ENCODE measurements around the gene EFNA5. TPM values are rescaled to one million over a fixed set of nuclear protein-coding genes. Genes with fewer than 3 reads are reported as not detected.

Gene EFNA5
- total RNA-seq, 1 experiment from 2014 or later: 51.2 TPM

DNA sequence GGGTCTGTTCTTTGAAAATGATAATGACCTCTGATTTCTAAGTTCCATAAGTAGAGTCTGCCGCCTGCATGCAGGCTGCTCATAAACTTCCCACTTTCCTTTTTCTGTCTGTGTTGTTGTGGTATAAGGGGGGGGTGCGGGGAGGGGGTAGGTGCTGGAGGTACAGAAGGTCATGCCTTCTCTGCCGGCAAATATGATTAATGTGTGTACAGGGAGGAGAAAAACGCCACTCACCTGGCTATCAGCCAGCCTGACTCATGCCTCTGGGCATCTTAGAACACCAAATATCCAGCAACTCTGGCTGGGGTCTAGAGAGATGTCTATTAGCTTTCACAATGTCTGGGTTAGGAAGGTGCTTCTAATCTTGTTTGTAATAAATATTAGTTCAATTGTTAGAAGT is 128.3 kb downstream of the EFNA5 start:
- H3K27ac Mint-ChIP-seq (ENCODE audit: low read depth, unreplicated experiment): peak overlapping the region; percentile 92
- H3K9me3 Mint-ChIP-seq (ENCODE audit: unreplicated experiment): no peaks in the 10 kb centered on the region
- H3K36me3 Mint-ChIP-seq (ENCODE audit: insufficient read depth, unreplicated experiment): peaks cover 10% of the 10 kb centered on the region
- peak overlapping the region; percentile 64 for H3K4me3 Mint-ChIP-seq (ENCODE audit: unreplicated experiment)
- H3K4me1 Mint-ChIP-seq (ENCODE audit: insufficient read depth, unreplicated experiment): peaks cover 46% of the 10 kb centered on the region
- intact Hi-C loops (cut with micrococcal nuclease): loop anchor here (1.0 to 5.0 kb wide), 5 partner anchors 30 to 162 kb away; no protein-coding TSS in a partner anchor
- CTCF ChIA-PET: interaction anchor here (0.8 to 2.3 kb wide), 10 partner anchors 10 to 1032 kb away, joined by 3 to 13 read pairs (median 4); no protein-coding TSS in a partner anchor
- POLR2A ChIA-PET: interaction anchor here (0.6 to 10.3 kb wide), 25 partner anchors 13 to 722 kb away, joined by 3 to 174 read pairs (median 5); partner anchors contain the start of gene EFNA5
- no TSS peak for BruUV-seq (replicated peaks)
- DNase-seq (ENCODE audit: unreplicated experiment): peak; percentile 99
- TF ChIP-seq, protein P1, sequence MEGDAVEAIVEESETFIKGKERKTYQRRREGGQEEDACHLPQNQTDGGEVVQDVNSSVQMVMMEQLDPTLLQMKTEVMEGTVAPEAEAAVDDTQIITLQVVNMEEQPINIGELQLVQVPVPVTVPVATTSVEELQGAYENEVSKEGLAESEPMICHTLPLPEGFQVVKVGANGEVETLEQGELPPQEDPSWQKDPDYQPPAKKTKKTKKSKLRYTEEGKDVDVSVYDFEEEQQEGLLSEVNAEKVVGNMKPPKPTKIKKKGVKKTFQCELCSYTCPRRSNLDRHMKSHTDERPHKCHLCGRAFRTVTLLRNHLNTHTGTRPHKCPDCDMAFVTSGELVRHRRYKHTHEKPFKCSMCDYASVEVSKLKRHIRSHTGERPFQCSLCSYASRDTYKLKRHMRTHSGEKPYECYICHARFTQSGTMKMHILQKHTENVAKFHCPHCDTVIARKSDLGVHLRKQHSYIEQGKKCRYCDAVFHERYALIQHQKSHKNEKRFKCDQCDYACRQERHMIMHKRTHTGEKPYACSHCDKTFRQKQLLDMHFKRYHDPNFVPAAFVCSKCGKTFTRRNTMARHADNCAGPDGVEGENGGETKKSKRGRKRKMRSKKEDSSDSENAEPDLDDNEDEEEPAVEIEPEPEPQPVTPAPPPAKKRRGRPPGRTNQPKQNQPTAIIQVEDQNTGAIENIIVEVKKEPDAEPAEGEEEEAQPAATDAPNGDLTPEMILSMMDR (IDR thresholded peaks at IDR 0.05; ENCODE audit: unreplicated experiment): no peak
- no peaks in the 10 kb centered on the region for H3K27me3 Mint-ChIP-seq (ENCODE audit: insufficient read depth, unreplicated experiment)

DNA sequence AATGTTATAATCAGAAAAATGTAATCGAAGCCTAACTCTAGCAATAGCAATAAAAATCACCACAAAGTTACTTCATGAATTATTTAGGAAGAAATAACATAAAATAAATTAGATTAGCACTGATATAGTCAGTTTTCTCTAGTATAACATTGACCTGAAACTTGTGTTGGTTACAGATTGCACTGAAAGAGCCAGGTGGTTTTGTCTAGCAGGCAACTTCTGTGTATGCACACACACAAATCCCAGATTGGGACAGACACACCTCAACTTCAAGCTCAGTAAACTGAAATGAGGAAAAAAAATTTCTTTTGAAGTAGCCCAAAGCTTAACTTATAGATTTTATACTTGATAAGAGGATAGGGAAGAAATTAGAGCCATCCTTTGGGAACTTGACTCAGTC is 129.3 kb downstream of the EFNA5 start:
- peaks cover 10% of the 10 kb centered on the region for H3K36me3 Mint-ChIP-seq (ENCODE audit: insufficient read depth, unreplicated experiment)
- CTCF ChIA-PET: interaction anchor here (0.6 to 2.3 kb wide), 8 partner anchors 10 to 101 kb away, joined by 3 to 13 read pairs (median 3); no protein-coding TSS in a partner anchor
- H3K27me3 Mint-ChIP-seq (ENCODE audit: insufficient read depth, unreplicated experiment): no peaks in the 10 kb centered on the region
- intact Hi-C loops (cut with micrococcal nuclease): loop anchor here (5.0 kb wide), 2 partner anchors 74 to 114 kb away; no protein-coding TSS in a partner anchor
- peaks cover 48% of the 10 kb centered on the region for H3K4me1 Mint-ChIP-seq (ENCODE audit: insufficient read depth, unreplicated experiment)
- no peak overlapping the region for H3K4me3 Mint-ChIP-seq (ENCODE audit: unreplicated experiment)
- no peak for DNase-seq (ENCODE audit: unreplicated experiment)
- TF ChIP-seq, protein P1 (IDR thresholded peaks at IDR 0.05; ENCODE audit: unreplicated experiment): no peak
- POLR2A ChIA-PET: interaction anchor here (0.9 to 10.3 kb wide), 14 partner anchors 14 to 153 kb away, joined by 3 to 174 read pairs (median 11); partner anchors contain the start of gene EFNA5
- peak overlapping the region; percentile 92 for H3K27ac Mint-ChIP-seq (ENCODE audit: low read depth, unreplicated experiment)
- H3K9me3 Mint-ChIP-seq (ENCODE audit: unreplicated experiment): no peaks in the 10 kb centered on the region
- no TSS peak for BruUV-seq (replicated peaks)

DNA sequence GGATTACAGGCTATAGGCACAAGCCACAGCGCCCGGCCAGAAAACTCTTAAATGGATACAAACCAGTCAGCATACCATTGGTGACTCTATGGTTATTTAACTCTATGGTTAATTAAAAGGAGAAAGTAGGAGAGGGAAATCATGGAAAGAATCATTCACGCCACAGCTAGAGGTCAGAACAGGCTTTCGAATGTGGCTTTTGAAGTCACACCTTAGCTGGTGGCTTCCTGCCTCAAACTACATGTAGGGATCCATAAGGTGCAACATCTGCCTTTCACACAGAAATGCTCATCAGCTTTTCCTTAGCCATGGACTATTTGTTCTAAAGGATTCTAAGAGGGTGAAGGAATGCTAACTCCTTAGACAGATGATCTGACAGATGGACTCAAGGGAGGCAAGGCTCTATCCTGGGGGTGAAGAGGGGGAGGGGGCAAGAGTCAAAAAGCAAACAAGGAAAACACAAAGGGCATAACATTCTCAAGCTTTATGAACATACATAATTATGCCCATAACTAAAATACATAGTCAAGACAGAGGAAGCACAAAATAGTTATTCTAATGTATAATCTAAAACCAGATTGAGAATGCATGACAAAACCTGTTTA is 130.9 kb downstream of the EFNA5 start:
- Mint-ChIP-seq H3K27me3 (ENCODE audit: insufficient read depth, unreplicated experiment) (no peaks in the 10 kb centered on the region), H3K9me3 (ENCODE audit: unreplicated experiment) (no peaks in the 10 kb centered on the region), H3K36me3 (ENCODE audit: insufficient read depth, unreplicated experiment) (peaks cover 10% of the 10 kb centered on the region), H3K4me3 (ENCODE audit: unreplicated experiment) (no peak overlapping the region), H3K27ac (ENCODE audit: low read depth, unreplicated experiment) (peak overlapping the region; percentile 60), H3K4me1 (ENCODE audit: insufficient read depth, unreplicated experiment) (peaks cover 51% of the 10 kb centered on the region)
- CTCF ChIA-PET: interaction anchor here (0.6 to 2.3 kb wide), 7 partner anchors 11 to 135 kb away, joined by 3 to 13 read pairs (median 4); partner anchors contain the start of gene EFNA5
- BruUV-seq (replicated peaks): no TSS peak
- TF ChIP-seq, protein P1 (IDR thresholded peaks at IDR 0.05; ENCODE audit: unreplicated experiment): no peak
- no peak for DNase-seq (ENCODE audit: unreplicated experiment)
- POLR2A ChIA-PET: interaction anchor here (0.6 to 3.8 kb wide), 12 partner anchors 11 to 786 kb away, joined by 3 to 20 read pairs (median 6); no protein-coding TSS in a partner anchor
- intact Hi-C loops (cut with micrococcal nuclease): loop anchor here (5.0 kb wide), 2 partner anchors 73 to 113 kb away; no protein-coding TSS in a partner anchor

DNA sequence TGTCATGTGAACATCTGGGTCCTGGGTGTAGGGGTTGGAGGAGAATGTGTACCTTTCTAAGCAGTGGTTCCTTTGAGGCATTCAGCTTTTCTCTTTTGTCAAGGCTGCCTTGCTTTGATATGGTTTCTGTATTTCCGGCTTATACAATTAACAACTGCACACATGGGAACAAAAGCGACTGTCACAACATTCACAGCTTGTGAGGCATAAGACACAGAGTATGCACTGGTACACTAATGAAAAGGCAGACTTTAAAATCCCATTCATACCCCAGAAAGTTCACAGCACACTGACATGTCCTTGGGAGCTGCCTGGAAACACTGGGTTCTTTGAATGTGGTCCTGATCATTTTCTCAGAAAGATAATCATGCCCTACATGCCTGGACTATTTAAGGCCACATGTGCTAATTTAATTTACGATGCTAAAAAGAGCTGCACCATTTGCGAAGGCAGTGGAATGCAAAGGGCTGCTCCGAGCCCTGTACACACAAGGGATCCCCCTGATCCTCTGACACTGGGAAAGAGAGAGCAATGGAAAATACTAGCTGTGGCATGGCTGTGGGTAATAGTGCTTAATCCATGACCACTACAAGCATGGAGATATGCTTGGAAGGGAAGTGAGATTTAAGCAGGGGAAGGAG is 131.8 kb downstream of the EFNA5 start:
- TF ChIP-seq, protein P1 (IDR thresholded peaks at IDR 0.05; ENCODE audit: unreplicated experiment): no peak

More for the DNA sequence above, 131.8 kb downstream of the EFNA5 start:
- H3K4me1 Mint-ChIP-seq (ENCODE audit: insufficient read depth, unreplicated experiment): peaks cover 56% of the 10 kb centered on the region
- peak overlapping the region; percentile 73 for H3K27ac Mint-ChIP-seq (ENCODE audit: low read depth, unreplicated experiment)
- intact Hi-C loops (cut with micrococcal nuclease): no loop called here
- peaks cover 4% of the 10 kb centered on the region for H3K36me3 Mint-ChIP-seq (ENCODE audit: insufficient read depth, unreplicated experiment)
- no peaks in the 10 kb centered on the region for H3K9me3 Mint-ChIP-seq (ENCODE audit: unreplicated experiment)
- BruUV-seq (replicated peaks): no TSS peak
- no peaks in the 10 kb centered on the region for H3K27me3 Mint-ChIP-seq (ENCODE audit: insufficient read depth, unreplicated experiment)
- ChIA-PET CTCF (interaction anchor here (0.7 to 2.2 kb wide), 5 partner anchors 10 to 357 kb away, joined by 3 to 10 read pairs (median 4); partner anchors contain the start of gene EFNA5), POLR2A (interaction anchor here (0.6 to 2.1 kb wide), 9 partner anchors 10 to 133 kb away, joined by 3 to 7 read pairs (median 4); no protein-coding TSS in a partner anchor)
- H3K4me3 Mint-ChIP-seq (ENCODE audit: unreplicated experiment): no peak overlapping the region
- no peak for DNase-seq (ENCODE audit: unreplicated experiment)

Measured in MCF 10A (cell line).